Measurements from ENCODE around the gene PCCB. TPM values are rescaled to one million over a fixed set of nuclear protein-coding genes. Genes with fewer than 3 reads are reported as not detected.
A peak's percentile ranks its signal among the peaks of the same experiment; 100 is the strongest.
"Not testable (repeated sequence)": the region's sequence is repeated elsewhere in the genome, so short reads cannot be mapped to it uniquely, and the experiment has no call there.

The PCCB gene
- total RNA-seq, 2 donors from 2014 or later, result 43.9 to 53.5 TPM

GRCh38 chr3:136247855-136248590 lies 2.1 kb upstream of the PCCB start:
- H3K27me3 Mint-ChIP-seq (ENCODE audit: low read depth), result peaks cover 5% of the 10 kb centered on the region
- no peak for ATAC-seq (replicated peaks in 1 of 2)

GRCh38 chr3:136249091-136249490 lies 1.0 kb upstream of the PCCB start:
- Mint-ChIP-seq H3K9me3 (no peaks in the 10 kb centered on the region), H3K4me3 (no peak overlapping the region), H3K36me3 (ENCODE audit: insufficient read depth in 2 of 2) (peaks cover 0 to 3% of the 10 kb centered on the region in 2 donors), H3K27ac (no peak overlapping the region), H3K27me3 (ENCODE audit: low read depth) (no peaks in the 10 kb centered on the region), H3K4me1 (ENCODE audit: low read depth) (peaks cover 21% of the 10 kb centered on the region)
- ATAC-seq (replicated peaks in 1 of 2) (no peak), DNase-seq (no peak)

More at GRCh38 chr3:136247855-136248590, 2.1 kb upstream of the PCCB start:
- no peak for DNase-seq
- H3K27ac Mint-ChIP-seq, result no peak overlapping the region
- H3K36me3 Mint-ChIP-seq (ENCODE audit: insufficient read depth in 2 of 2), result peaks cover 0 to 1% of the 10 kb centered on the region in 2 donors
- H3K9me3 Mint-ChIP-seq, result no peaks in the 10 kb centered on the region
- H3K4me1 Mint-ChIP-seq (ENCODE audit: low read depth), result peaks cover 21% of the 10 kb centered on the region
- no peak overlapping the region for H3K4me3 Mint-ChIP-seq

GRCh38 chr3:136249593-136249992 lies 547 bp upstream of the PCCB start:
- DNase-seq (no peak), ATAC-seq (replicated peaks in 1 of 2) (no peak)
- Mint-ChIP-seq H3K9me3 (no peaks in the 10 kb centered on the region), H3K36me3 (ENCODE audit: insufficient read depth in 2 of 2) (peaks cover 0 to 3% of the 10 kb centered on the region in 2 donors), H3K27ac (peak overlapping the region; percentile 95), H3K27me3 (ENCODE audit: low read depth) (no peaks in the 10 kb centered on the region), H3K4me3 (peak overlapping the region; percentile 85 to 95), H3K4me1 (ENCODE audit: low read depth) (peaks cover 21% of the 10 kb centered on the region)

GRCh38 chr3:136250903-136251460 lies 842 bp downstream of the PCCB start:
- DNase-seq, result peak; percentile 6 to 13
- Mint-ChIP-seq H3K4me1 (ENCODE audit: low read depth) (peaks cover 28% of the 10 kb centered on the region), H3K27ac (peak overlapping the region; percentile 95)

GRCh38 chr3:136251511-136251910 lies 1.4 kb downstream of the PCCB start:
- no peaks in the 10 kb centered on the region for H3K27me3 Mint-ChIP-seq (ENCODE audit: low read depth)

More at GRCh38 chr3:136250903-136251460, 842 bp downstream of the PCCB start:
- Mint-ChIP-seq H3K27me3 (ENCODE audit: low read depth) (no peaks in the 10 kb centered on the region), H3K9me3 (no peaks in the 10 kb centered on the region), H3K36me3 (ENCODE audit: insufficient read depth in 2 of 2) (peaks cover 2 to 4% of the 10 kb centered on the region in 2 donors), H3K4me3 (peak overlapping the region; percentile 85 to 95)
- ATAC-seq (replicated peaks in 1 of 2), result no peak

GRCh38 chr3:136255672-136256406 lies 5.7 kb downstream of the PCCB start:
- DNase-seq (no peak), ATAC-seq (replicated peaks in 1 of 2) (no peak)
- Mint-ChIP-seq H3K4me3 (no peak overlapping the region), H3K9me3 (no peaks in the 10 kb centered on the region), H3K27me3 (ENCODE audit: low read depth) (no peaks in the 10 kb centered on the region), H3K4me1 (ENCODE audit: low read depth) (peaks cover 20% of the 10 kb centered on the region), H3K27ac (no peak overlapping the region), H3K36me3 (ENCODE audit: insufficient read depth in 2 of 2) (peaks cover 4 to 11% of the 10 kb centered on the region in 2 donors)

More at GRCh38 chr3:136251511-136251910, 1.4 kb downstream of the PCCB start:
- ATAC-seq (replicated peaks in 1 of 2) (no peak), DNase-seq (no peak)
- peaks cover 28% of the 10 kb centered on the region for H3K4me1 Mint-ChIP-seq (ENCODE audit: low read depth)
- H3K9me3 Mint-ChIP-seq, result no peaks in the 10 kb centered on the region
- H3K36me3 Mint-ChIP-seq (ENCODE audit: insufficient read depth in 2 of 2), result peaks cover 4 to 8% of the 10 kb centered on the region in 2 donors
- H3K27ac Mint-ChIP-seq, result peak overlapping the region; percentile 95
- peak overlapping the region; percentile 85 to 95 for H3K4me3 Mint-ChIP-seq

- H3K9me3 Mint-ChIP-seq, result no peaks in the 10 kb centered on the region
- H3K4me3 Mint-ChIP-seq, result no peak overlapping the region
- DNase-seq (no peak), ATAC-seq (replicated peaks in 1 of 2) (no peak)
- no peak overlapping the region for H3K27ac Mint-ChIP-seq
- peaks cover 6 to 18% of the 10 kb centered on the region in 2 donors for H3K36me3 Mint-ChIP-seq (ENCODE audit: insufficient read depth in 2 of 2)
- peaks cover 7% of the 10 kb centered on the region for H3K4me1 Mint-ChIP-seq (ENCODE audit: low read depth)
- H3K27me3 Mint-ChIP-seq (ENCODE audit: low read depth), result no peaks in the 10 kb centered on the region
Observed at GRCh38 chr3:136258199-136258598, 8.1 kb downstream of the PCCB start.

- DNase-seq, result no peak
Observed at GRCh38 chr3:136261826-136262225, 11.7 kb downstream of the PCCB start.

GRCh38 chr3:136262559-136262958 lies 12.4 kb downstream of the PCCB start:
- Mint-ChIP-seq H3K4me3 (no peak overlapping the region), H3K4me1 (ENCODE audit: low read depth) (peaks cover 5% of the 10 kb centered on the region), H3K27ac (peak overlapping the region; percentile 10), H3K9me3 (no peaks in the 10 kb centered on the region), H3K27me3 (ENCODE audit: low read depth) (no peaks in the 10 kb centered on the region), H3K36me3 (ENCODE audit: insufficient read depth in 2 of 2) (peaks cover 4 to 17% of the 10 kb centered on the region in 2 donors)
- ATAC-seq (replicated peaks in 1 of 2), result no peak
- no peak for DNase-seq

More at GRCh38 chr3:136261826-136262225, 11.7 kb downstream of the PCCB start:
- peak overlapping the region; percentile 10 for H3K27ac Mint-ChIP-seq
- no peaks in the 10 kb centered on the region for H3K9me3 Mint-ChIP-seq
- H3K4me1 Mint-ChIP-seq (ENCODE audit: low read depth), result peaks cover 5% of the 10 kb centered on the region
- H3K27me3 Mint-ChIP-seq (ENCODE audit: low read depth), result no peaks in the 10 kb centered on the region
- H3K4me3 Mint-ChIP-seq, result no peak overlapping the region
- no peak for ATAC-seq (replicated peaks in 1 of 2)
- H3K36me3 Mint-ChIP-seq (ENCODE audit: insufficient read depth in 2 of 2), result peaks cover 4 to 18% of the 10 kb centered on the region in 2 donors

GRCh38 chr3:136263251-136263650 lies 13.1 kb downstream of the PCCB start:
- Mint-ChIP-seq H3K36me3 (ENCODE audit: insufficient read depth in 2 of 2) (peaks cover 4 to 17% of the 10 kb centered on the region in 2 donors), H3K27ac (no peak overlapping the region), H3K4me1 (ENCODE audit: low read depth) (peaks cover 5% of the 10 kb centered on the region), H3K4me3 (no peak overlapping the region), H3K27me3 (ENCODE audit: low read depth) (no peaks in the 10 kb centered on the region), H3K9me3 (no peaks in the 10 kb centered on the region)
- DNase-seq (no peak), ATAC-seq (replicated peaks in 1 of 2) (no peak)

GRCh38 chr3:136266468-136267125 lies 16.5 kb downstream of the PCCB start:
- Mint-ChIP-seq H3K4me1 (ENCODE audit: low read depth) (peaks cover 22% of the 10 kb centered on the region), H3K36me3 (ENCODE audit: insufficient read depth in 2 of 2) (peaks cover 6 to 19% of the 10 kb centered on the region in 2 donors), H3K27ac (peak overlapping the region; percentile 47)
- H3K9me3 Mint-ChIP-seq; H3K27me3 Mint-ChIP-seq (ENCODE audit: low read depth); H3K4me3 Mint-ChIP-seq; DNase-seq: not testable (repeated sequence)
- ATAC-seq (replicated peaks in 1 of 2), result peak; percentile 54 to 65

- Mint-ChIP-seq H3K36me3 (ENCODE audit: insufficient read depth in 2 of 2) (peaks cover 6 to 15% of the 10 kb centered on the region in 2 donors), H3K4me1 (ENCODE audit: low read depth) (peaks cover 29% of the 10 kb centered on the region), H3K9me3 (no peaks in the 10 kb centered on the region), H3K4me3 (no peak overlapping the region), H3K27ac (no peak overlapping the region), H3K27me3 (ENCODE audit: low read depth) (no peaks in the 10 kb centered on the region)
- DNase-seq, result no peak
- ATAC-seq (replicated peaks in 1 of 2), result no peak
Observed at GRCh38 chr3:136267235-136267634, 17.1 kb downstream of the PCCB start.

Data from activated T-cell treated with anti-CD3 and anti-CD28 coated beads, Interleukin-2, amount 50 U/mL, for 72 hours (primary cell).